GM21737 (cell line): ENCODE data around the gene ARHGAP19.

Experiments used
- ATAC-seq: cut with Tn5 transposase; IDR thresholded peaks from one replicate; pipeline ENCODE4 v1.9.1; 2021; ENCODE audit warnings: mild to moderate bottlenecking, moderate library complexity; ENCODE audit not compliant: unreplicated experiment

The ARHGAP19 gene

DNA sequence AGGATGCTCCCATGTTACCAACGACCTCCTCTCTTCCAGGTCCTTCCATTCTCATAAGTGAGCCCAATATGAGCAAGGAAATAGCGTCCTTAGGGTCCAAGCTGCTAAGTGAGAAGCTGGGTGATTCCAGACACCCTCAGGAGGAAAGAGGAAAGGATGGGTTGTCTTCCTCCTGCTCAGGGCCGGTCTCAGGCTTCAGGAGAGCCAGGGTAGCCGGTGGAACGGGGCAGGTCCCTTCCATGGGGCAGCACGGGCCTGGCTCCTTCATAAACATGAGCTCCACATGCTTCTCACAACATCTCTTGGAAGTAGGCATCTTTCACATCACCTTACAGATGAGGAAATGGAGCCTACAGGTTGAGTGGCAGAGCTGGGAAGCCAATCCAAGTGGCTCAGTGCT lies 119.4 kb downstream of the ARHGAP19 start:
- no peak for ATAC-seq
